Ovary (tissue), 9 donors: ENCODE data around the gene SON. TPM values are rescaled to one million over a fixed set of nuclear protein-coding genes. Genes with fewer than 3 reads are reported as not detected.

ENCODE experiments used
- DNase-seq, 5 donors: peaks; one replicate each; pipeline ENCODE4 v3.0.0-alpha.2; 2019 to 2020
- H3K27ac ChIP-seq, 2 donors: fragments of 200-600 bp; one replicate each; pipeline versions ENCODE4 v1.5.1 to v1.8.0; 2019 to 2022
- H3K27me3 ChIP-seq: fragments of 200-600 bp; one replicate; pipeline ENCODE4 v1.8.0; 2022
- H3K36me3 ChIP-seq: fragments of 200-600 bp; sonication (generic); one replicate; pipeline ENCODE4 v1.5.1; 2019
- H3K4me1 ChIP-seq: one replicate; pipeline ENCODE4 v1.8.1; 2013; ENCODE audit warnings: mild to moderate bottlenecking, moderate library complexity; ENCODE audit not compliant: insufficient read depth
- H3K4me3 ChIP-seq: fragments of 200-600 bp; sonication (generic); one replicate; pipeline ENCODE4 v1.5.1; 2017
- H3K9me3 ChIP-seq, 2 donors: fragments of 200-600 bp in 1 of 2; sonication (generic) in 1 of 2; one replicate each; pipeline versions ENCODE4 v1.5.1 to v1.8.1; 2013 to 2019; ENCODE audit warnings: mild to moderate bottlenecking in 1 of 2, moderate library complexity in 1 of 2
- CTCF ChIP-seq, 3 donors: fragments of 450-650 bp in 2 of 3; fragments of 200-600 bp in 1 of 3; IDR thresholded peaks; one replicate each; pipeline versions ENCODE4 v1.5.1 to v1.8.0; 2016 to 2022; ENCODE audit warnings: antibody characterized with exemption in 3 of 3, mild to moderate bottlenecking in 1 of 3
- EP300 ChIP-seq: sonication (generic); formaldehyde crosslinking; IDR thresholded peaks from one replicate; pipeline ENCODE4 v1.6.1; 2017; ENCODE audit warnings: antibody characterized with exemption
- POLR2A ChIP-seq: fragments of 450-650 bp; IDR thresholded peaks from one replicate; pipeline ENCODE4 v1.6.1; 2017; ENCODE audit warnings: antibody characterized with exemption, mild to moderate bottlenecking, moderate library complexity
- WGBS, 3 donors: extraction: QIAGEN DNeasy Blood & Tissue Kit in 1 of 3; methylation state at CpG; one replicate each; pipeline versions ENCODE4 v1.1.5 to v1.1.7; 2013 to 2017; 5-methylcytosine and 5-hydroxymethylcytosine counted together
- intact Hi-C, 4 donors: fragments of 100-400 bp; cut with DNase I; formaldehyde crosslinking; loops; one replicate each; pipeline versions ENCODE4 v1.11.0 to v1.15.1; 2022 to 2023
- polyA plus RNA-seq, 2 donors: library from polyadenylated mRNA; stranded (reverse); fragments of 200-250 nt in 1 of 2; fragments of 350-450 nt in 1 of 2; fragmentation: Illumina TruSeq in 1 of 2; extraction: RNeasy Lipid Tissue Mini Kit (QIAGEN cat#74804) in 1 of 2; gene quantifications; one replicate each; pipeline ENCODE4 v1.2.3, GENCODE V29; 2013 to 2014
- total RNA-seq, 7 donors: library from RNA; depleted of rRNA in 2 of 7; stranded (reverse); fragments of >200 nt in 2 of 7; fragmentation: NEBNext Ultra II Directional in 3 of 7; extraction: Animal tissue kit (Norgen Biotek cat#: 25700) in 3 of 7; gene quantifications; one replicate each; pipeline versions ENCODE4 v1.1.0 to v1.2.4, GENCODE V29; 2016 to 2023
- donor health status: DM: no; HTN: no; CAD: no; lungs with moderate emphysema.
- donor health status: DM: no; HTN: no; CAD: no.
- donor health status: Bipolar disorder and iron deficiency.
- donor health status: DM: yes; HTN: yes; CAD: no.
- donor health status: DM: no; HTN: no; CAD: no.
- donor health status: DM: yes; HTN: yes; CAD: no.

Gene SON
- total and polyA plus RNA-seq, 9 donors = 107 to 351 (median 263) TPM

GRCh38 chr21:33512481-33512880, 30.4 kb upstream of the SON start:
- no peaks in the 10 kb centered on the region for H3K4me1 ChIP-seq
- WGBS, 3 donors = 94 to 99% (median 99%) methylated on average over 3 of the region's 3 CpGs
- intact Hi-C loops = no loop called here
- H3K36me3 ChIP-seq = no peaks in the 10 kb centered on the region
- no peak overlapping the region for H3K27ac ChIP-seq
- TF ChIP-seq POLR2A (no peak), CTCF (IDR thresholded peaks at IDR 0.05) (no peak), EP300 (no peak)
- no peaks in the 10 kb centered on the region for H3K9me3 ChIP-seq
- H3K4me3 ChIP-seq = no peak overlapping the region
- no peaks in the 10 kb centered on the region for H3K27me3 ChIP-seq
- DNase-seq = no peak

- TF ChIP-seq POLR2A (no peak), CTCF (IDR thresholded peaks at IDR 0.05) (no peak), EP300 (no peak)
- no peak for DNase-seq
- Histone ChIP-seq H3K4me3 (no peak overlapping the region), H3K36me3 (no peaks in the 10 kb centered on the region), H3K27ac (no peak overlapping the region), H3K4me1 (no peaks in the 10 kb centered on the region), H3K9me3 (no peaks in the 10 kb centered on the region), H3K27me3 (no peaks in the 10 kb centered on the region)
- 95 to 97% (median 96%) methylated on average over 2 of the region's 2 CpGs for WGBS, 3 donors
- intact Hi-C loops = no loop called here
Measured at GRCh38 chr21:33514229-33514628, 28.6 kb upstream of the SON start.

GRCh38 chr21:33518899-33519298, 23.9 kb upstream of the SON start:
- intact Hi-C loops = no loop called here
- 94 to 96% (median 95%) methylated on average over 4 of the region's 4 CpGs for WGBS, 3 donors
- TF ChIP-seq EP300 (no peak), CTCF (IDR thresholded peaks at IDR 0.05) (no peak), POLR2A (no peak)

GRCh38 chr21:33522297-33522952, 20.4 kb upstream of the SON start:
- WGBS, 3 donors = 67 to 75% (median 69%) methylated on average over 5 of the region's 5 CpGs
- no peak for TF ChIP-seq CTCF (IDR thresholded peaks at IDR 0.05)
- no peak for TF ChIP-seq EP300
- no peak for TF ChIP-seq POLR2A
- Histone ChIP-seq H3K27me3 (no peaks in the 10 kb centered on the region), H3K36me3 (no peaks in the 10 kb centered on the region), H3K9me3 (no peaks in the 10 kb centered on the region), H3K4me3 (no peak overlapping the region), H3K27ac (no peak overlapping the region), H3K4me1 (no peaks in the 10 kb centered on the region)
- intact Hi-C loops = no loop called here
- DNase-seq = no peak

More at GRCh38 chr21:33518899-33519298, 23.9 kb upstream of the SON start:
- no peak for DNase-seq
- Histone ChIP-seq H3K4me1 (no peaks in the 10 kb centered on the region), H3K27me3 (no peaks in the 10 kb centered on the region), H3K9me3 (no peaks in the 10 kb centered on the region), H3K36me3 (no peaks in the 10 kb centered on the region), H3K4me3 (no peak overlapping the region), H3K27ac (no peak overlapping the region)
